Neural cell (in vitro differentiated cells): ENCODE results near the gene ZNF496. TPM values are rescaled to one million over a fixed set of nuclear protein-coding genes. Genes with fewer than 3 reads are reported as not detected.

Source experiments
- H2AFZ ChIP-seq: fragments of 200-600, 300-800 bp; sonication (generic), shearing (Covaris generic); 2 replicates; pipeline ENCODE4 v1.6.0; 2014; ENCODE audit warnings: low read depth, mild to moderate bottlenecking, antibody characterized with exemption, low read length, moderate library complexity
- H3F3A ChIP-seq: fragments of 200-600 bp; shearing (Covaris generic); 2 replicates; pipeline ENCODE4 v1.6.1; 2016; ENCODE audit warnings: mild to moderate bottlenecking, moderate library complexity, mixed read lengths, antibody characterized with exemption, low read length; ENCODE audit not compliant: insufficient read depth, poor library complexity, severe bottlenecking
- H3K27ac ChIP-seq: fragments of 200-600, 300-800 bp; sonication (generic), shearing (Covaris generic); 2 replicates; pipeline ENCODE4 v1.5.1; 2014; ENCODE audit warnings: mild to moderate bottlenecking, low read length, moderate library complexity
- H3K27me3 ChIP-seq: fragments of 300-800, 200-600 bp; sonication (generic), shearing (Covaris generic); 2 replicates; pipeline ENCODE4 v1.6.0; 2014; ENCODE audit warnings: mild to moderate bottlenecking, low read depth, low read length, moderate library complexity; ENCODE audit not compliant: insufficient read depth
- H3K36me3 ChIP-seq: fragments of 300-800, 200-600 bp; sonication (generic), shearing (Covaris generic); 2 replicates; pipeline ENCODE4 v1.5.1; 2014; ENCODE audit warnings: mild to moderate bottlenecking, antibody characterized with exemption, low read length, moderate library complexity; ENCODE audit not compliant: insufficient read depth
- H3K4me2 ChIP-seq: fragments of 300-800, 200-600 bp; sonication (generic), shearing (Covaris generic); 2 replicates; pipeline ENCODE4 v1.6.0; 2014; ENCODE audit warnings: mild to moderate bottlenecking, low read length
- H3K4me3 ChIP-seq: fragments of 300-800, 200-600 bp; sonication (generic), shearing (Covaris generic); 2 replicates; pipeline ENCODE4 v1.5.1; 2014; ENCODE audit warnings: mild to moderate bottlenecking, low read length, moderate library complexity
- H3K79me2 ChIP-seq: fragments of 200-600 bp; shearing (Covaris generic); replicated peaks from 2 replicates; pipeline ENCODE4 v1.6.0; 2014; ENCODE audit warnings: mild to moderate bottlenecking, low read length, moderate library complexity; ENCODE audit not compliant: insufficient read depth
- H3K9ac ChIP-seq: fragments of 300-800, 200-600 bp; sonication (generic), shearing (Covaris generic); 2 replicates; pipeline ENCODE4 v1.6.1; 2016; ENCODE audit warnings: mild to moderate bottlenecking, low read length, mixed read lengths
- H3K9me2 ChIP-seq: fragments of 200-600 bp; shearing (Covaris generic); 2 replicates; pipeline ENCODE4 v1.6.1; 2016; ENCODE audit warnings: mild to moderate bottlenecking, low read length, mixed read lengths; ENCODE audit not compliant: insufficient read depth
- H3K9me3 ChIP-seq: fragments of 200-600, 300-800 bp; sonication (generic), shearing (Covaris generic); 2 replicates; pipeline ENCODE4 v1.6.1; 2016; ENCODE audit warnings: mild to moderate bottlenecking, mixed run types, low read length, moderate library complexity, mixed read lengths
- H4K20me1 ChIP-seq: fragments of 200-600 bp; shearing (Covaris generic); 2 replicates; pipeline ENCODE4 v1.6.1; 2016; ENCODE audit warnings: mild to moderate bottlenecking, mixed run types; ENCODE audit not compliant: insufficient read depth
- CTCF ChIP-seq: fragments of 450-650 bp; IDR thresholded peaks from 2 replicates; pipeline ENCODE4 v1.5.1; 2014; ENCODE audit warnings: antibody characterized with exemption, mild to moderate bottlenecking, moderate library complexity; ENCODE audit not compliant: poor library complexity, severe bottlenecking
- EP300 ChIP-seq: fragments of 450-650 bp; conservative IDR thresholded peaks from 2 replicates; pipeline ENCODE4 v1.6.1; 2014; ENCODE audit warnings: antibody characterized with exemption, mild to moderate bottlenecking, moderate library complexity; ENCODE audit not compliant: poor library complexity, severe bottlenecking
- EZH2 ChIP-seq: fragments of 200-600, 300-800 bp; shearing (Covaris generic), sonication (generic); IDR thresholded peaks from 2 replicates; pipeline ENCODE4 v1.6.1; 2014; ENCODE audit warnings: antibody characterized with exemption, low read length, borderline replicate concordance, mild to moderate bottlenecking; ENCODE audit not compliant: insufficient read depth, poor library complexity, severe bottlenecking
- MXI1 ChIP-seq: fragments of 450-650 bp; conservative IDR thresholded peaks from 2 replicates; pipeline ENCODE4 v1.6.1; 2014; ENCODE audit warnings: antibody characterized with exemption, mild to moderate bottlenecking; ENCODE audit not compliant: poor library complexity, severe bottlenecking
- POLR2AphosphoS5 ChIP-seq: IDR thresholded peaks from 2 replicates; pipeline ENCODE4 v1.6.1; 2012
- RAD21 ChIP-seq: fragments of 450-650 bp; conservative IDR thresholded peaks from 2 replicates; pipeline ENCODE4 v1.6.1; 2014; ENCODE audit warnings: antibody characterized with exemption, mild to moderate bottlenecking, moderate library complexity
- REST ChIP-seq: IDR thresholded peaks from 2 replicates; pipeline ENCODE4 v1.6.1; 2012; ENCODE audit warnings: borderline replicate concordance
- SMC3 ChIP-seq: fragments of 450-650 bp; conservative IDR thresholded peaks from 2 replicates; pipeline ENCODE4 v1.6.1; 2014; ENCODE audit warnings: antibody characterized with exemption, mild to moderate bottlenecking, moderate library complexity; ENCODE audit not compliant: poor library complexity
- TAF1 ChIP-seq: IDR thresholded peaks from 2 replicates; pipeline ENCODE4 v1.6.1; 2012; ENCODE audit warnings: low read depth
- polyA plus RNA-seq: library from polyadenylated mRNA; depleted of rRNA; stranded (reverse); fragments of >200 nt; gene quantifications from 2 replicates; pipeline ENCODE4 v1.2.3, GENCODE V29; 2014

Gene ZNF496
- polyA plus RNA-seq, 1 donor from 2014 or later: 25.2 TPM

GRCh38 chr1:247293047-247293446 is 38.6 kb downstream of the ZNF496 start:
- H2AFZ ChIP-seq: no peak overlapping the region
- no peaks in the 10 kb centered on the region for H4K20me1 ChIP-seq
- no peak overlapping the region for H3K4me3 ChIP-seq
- H3K9me3 ChIP-seq: no peaks in the 10 kb centered on the region
- no peak overlapping the region for H3K27ac ChIP-seq
- no peaks in the 10 kb centered on the region for H3K36me3 ChIP-seq
- no peaks in the 10 kb centered on the region for H3K9me2 ChIP-seq
- no peaks in the 10 kb centered on the region for H3F3A ChIP-seq
- TF ChIP-seq EZH2: no peak
- no peak for TF ChIP-seq SMC3
- no peak for TF ChIP-seq EP300
- no peak for TF ChIP-seq CTCF
- no peak for TF ChIP-seq REST
- TF ChIP-seq TAF1: no peak
- TF ChIP-seq RAD21: no peak
- no peak for TF ChIP-seq MXI1
- TF ChIP-seq POLR2AphosphoS5: no peak
- H3K4me2 ChIP-seq: no peak overlapping the region
- no peaks in the 10 kb centered on the region for H3K27me3 ChIP-seq
- H3K79me2 ChIP-seq: no peaks in the 10 kb centered on the region
- H3K9ac ChIP-seq: no peak overlapping the region

GRCh38 chr1:247291833-247292561 is 39.7 kb downstream of the ZNF496 start:
- Histone ChIP-seq H3K9ac (no peak overlapping the region), H3K9me3 (no peaks in the 10 kb centered on the region), H3K4me3 (no peak overlapping the region), H3K36me3 (no peaks in the 10 kb centered on the region), H2AFZ (no peak overlapping the region), H4K20me1 (no peaks in the 10 kb centered on the region), H3K27me3 (no peaks in the 10 kb centered on the region), H3K9me2 (no peaks in the 10 kb centered on the region), H3K27ac (no peak overlapping the region), H3K79me2 (no peaks in the 10 kb centered on the region), H3K4me2 (no peak overlapping the region), H3F3A (no peaks in the 10 kb centered on the region)
- TF ChIP-seq TAF1: no peak
- no peak for TF ChIP-seq SMC3
- TF ChIP-seq EZH2: no peak
- TF ChIP-seq POLR2AphosphoS5: no peak

- H3K4me2 ChIP-seq: no peak overlapping the region
These were observed 40.5 kb downstream of the ZNF496 start for GRCh38 chr1:247291161-247291560.

More at GRCh38 chr1:247291161-247291560, 40.5 kb downstream of the ZNF496 start:
- no peak overlapping the region for H3K4me3 ChIP-seq
- H3K9me2 ChIP-seq: no peaks in the 10 kb centered on the region
- H2AFZ ChIP-seq: no peak overlapping the region
- H3K27me3 ChIP-seq: no peaks in the 10 kb centered on the region
- H3K9ac ChIP-seq: no peak overlapping the region
- TF ChIP-seq REST (no peak), EZH2 (no peak), RAD21 (no peak), TAF1 (no peak), POLR2AphosphoS5 (no peak), CTCF (no peak), EP300 (no peak), SMC3 (no peak), MXI1 (no peak)
- H3K9me3 ChIP-seq: peaks cover 4% of the 10 kb centered on the region
- H3K36me3 ChIP-seq: no peaks in the 10 kb centered on the region
- no peaks in the 10 kb centered on the region for H3F3A ChIP-seq
- no peaks in the 10 kb centered on the region for H4K20me1 ChIP-seq
- no peak overlapping the region for H3K27ac ChIP-seq
- H3K79me2 ChIP-seq: no peaks in the 10 kb centered on the region
